Liver (tissue), 9 donors: ENCODE data around the gene MND1. TPM values are rescaled to one million over a fixed set of nuclear protein-coding genes. Genes with fewer than 3 reads are reported as not detected.

ENCODE experiments used
- DNase-seq: peaks from one replicate; pipeline ENCODE4 v3.0.0-alpha.2; 2017; ENCODE audit warnings: low spot score
- H3K27ac ChIP-seq, 2 donors: one replicate each; pipeline ENCODE4 v1.7.0; 2013; ENCODE audit warnings: inconsistent platforms in 2 of 2, low read length in 2 of 2, control low read depth in 1 of 2, low read depth in 1 of 2, mild to moderate bottlenecking in 1 of 2
- H3K27me3 ChIP-seq, 4 donors: one replicate each; pipeline versions ENCODE4 v1.6.1 to v1.7.0; 2013; ENCODE audit warnings: low read length in 3 of 4, inconsistent platforms in 1 of 4, mild to moderate bottlenecking in 1 of 4, moderate library complexity in 1 of 4; ENCODE audit not compliant: control insufficient read depth in 4 of 4, insufficient read depth in 4 of 4
- H3K36me3 ChIP-seq, 4 donors: one replicate each; pipeline versions ENCODE4 v1.6.1 to v1.7.0; 2013; ENCODE audit warnings: low read length in 3 of 4, mild to moderate bottlenecking in 3 of 4, low read depth in 1 of 4, moderate library complexity in 1 of 4; ENCODE audit not compliant: control insufficient read depth in 4 of 4, insufficient read depth in 3 of 4
- H3K4me1 ChIP-seq, 4 donors: one replicate each; pipeline versions ENCODE4 v1.6.1 to v1.7.0; 2013; ENCODE audit warnings: low read length in 3 of 4, mild to moderate bottlenecking in 3 of 4, moderate library complexity in 1 of 4; ENCODE audit not compliant: control insufficient read depth in 4 of 4, insufficient read depth in 4 of 4
- H3K4me3 ChIP-seq, 3 donors: one replicate each; pipeline versions ENCODE4 v1.6.1 to v1.7.0; 2013; ENCODE audit warnings: low read length in 3 of 3, control low read depth in 1 of 3, low read depth in 1 of 3, mild to moderate bottlenecking in 1 of 3
- H3K9ac ChIP-seq, 2 donors: one replicate each; pipeline ENCODE4 v1.7.0; 2013; ENCODE audit warnings: low read length in 2 of 2, mild to moderate bottlenecking in 2 of 2, moderate library complexity in 2 of 2, control low read depth in 1 of 2, low read depth in 1 of 2
- H3K9me3 ChIP-seq, 4 donors: one replicate each; pipeline versions ENCODE4 v1.6.1 to v1.7.0; 2013; ENCODE audit warnings: low read length in 3 of 4; ENCODE audit not compliant: control insufficient read depth in 4 of 4
- ATF3 ChIP-seq: IDR thresholded peaks from 2 replicates; pipeline ENCODE4 v1.6.1; 2016; ENCODE audit warnings: antibody characterized with exemption
- CTCF ChIP-seq: fragments of 150-350 bp; IDR thresholded peaks from 2 replicates; pipeline ENCODE4 v1.5.1; 2017; ENCODE audit warnings: improper control_type of control experiment, low read depth, low read length; ENCODE audit not compliant: missing input control
- EGR1 ChIP-seq, 2 donors: IDR thresholded peaks; 2 replicates each; pipeline ENCODE4 v1.6.1; 2016 to 2018; ENCODE audit warnings: antibody characterized with exemption in 2 of 2, low read depth in 2 of 2
- FOXA1 ChIP-seq: IDR thresholded peaks from 2 replicates; pipeline ENCODE4 v1.6.1; 2016; ENCODE audit warnings: antibody characterized with exemption
- FOXA2 ChIP-seq: IDR thresholded peaks from 2 replicates; pipeline ENCODE4 v1.6.1; 2016; ENCODE audit warnings: antibody characterized with exemption
- GABPA ChIP-seq, 2 donors: IDR thresholded peaks in 1 of 2; conservative IDR thresholded peaks in 1 of 2; 2 replicates each; pipeline ENCODE4 v1.6.1; 2016; ENCODE audit warnings: antibody characterized with exemption in 2 of 2, mild to moderate bottlenecking in 1 of 2, moderate library complexity in 1 of 2
- HNF4A ChIP-seq, 2 donors: conservative IDR thresholded peaks; 2 replicates each; pipeline ENCODE4 v1.6.1; 2016; ENCODE audit warnings: antibody characterized with exemption in 2 of 2, mild to moderate bottlenecking in 2 of 2
- HNF4G ChIP-seq: IDR thresholded peaks from 2 replicates; pipeline ENCODE4 v1.6.1; 2016; ENCODE audit warnings: antibody characterized with exemption
- JUND ChIP-seq, 2 donors: IDR thresholded peaks; 2 replicates each; pipeline ENCODE4 v1.6.1; 2016; ENCODE audit warnings: antibody characterized with exemption in 2 of 2
- MAX ChIP-seq: IDR thresholded peaks from 2 replicates; pipeline ENCODE4 v1.6.1; 2016; ENCODE audit warnings: antibody characterized with exemption
- NR2F2 ChIP-seq: IDR thresholded peaks from 2 replicates; pipeline ENCODE4 v1.6.1; 2016; ENCODE audit warnings: antibody characterized with exemption
- RXRA ChIP-seq, 2 donors: IDR thresholded peaks; 2 replicates each; pipeline ENCODE4 v1.6.1; 2017 to 2018; ENCODE audit warnings: antibody characterized with exemption in 2 of 2, mild to moderate bottlenecking in 1 of 2
- SP1 ChIP-seq: IDR thresholded peaks from 2 replicates; pipeline ENCODE4 v1.6.1; 2018; ENCODE audit warnings: antibody characterized with exemption, mild to moderate bottlenecking
- TAF1 ChIP-seq: conservative IDR thresholded peaks from 2 replicates; pipeline ENCODE4 v1.6.1; 2016; ENCODE audit warnings: antibody characterized with exemption, mild to moderate bottlenecking
- ZBTB33 ChIP-seq: IDR thresholded peaks from 2 replicates; pipeline ENCODE4 v1.6.1; 2016; ENCODE audit warnings: antibody characterized with exemption
- WGBS: extraction: QIAGEN DNeasy Blood & Tissue Kit; methylation state at CpG from one replicate; pipeline ENCODE4 v1.1.7; 2013; 5-methylcytosine and 5-hydroxymethylcytosine counted together
- polyA plus RNA-seq, 2 donors: library from polyadenylated mRNA; stranded (reverse) in 1 of 2; unstranded in 1 of 2; fragments of 200-250 nt in 1 of 2; fragments of >200 nt in 1 of 2; fragmentation: Nextera tagmentation in 1 of 2; extraction: Ambion mirVana in 1 of 2; gene quantifications; one replicate each; pipeline versions ENCODE4 v1.2.1 to v1.2.3, GENCODE V29; 2013 to 2015
- total RNA-seq, 2 donors: library from RNA; depleted of rRNA; stranded (reverse); fragments of >200 nt; gene quantifications; one replicate each; pipeline ENCODE4 v1.2.3, GENCODE V29; 2014
- donor health status: healthy.
- donor health status: healthy.
- donor health status: healthy.
- donor health status: healthy.
- donor health status: healthy.

MND1 gene
- total and polyA plus RNA-seq, 4 donors = 0.17 to 2.5 (median 0.42) TPM

- no peak overlapping the region for H3K27ac ChIP-seq
- no peaks in the 10 kb centered on the region for H3K27me3 ChIP-seq
- no peak overlapping the region for H3K9ac ChIP-seq
- H3K36me3 ChIP-seq = no peaks in the 10 kb centered on the region
- 34% methylated on average over 2 of the region's 2 CpGs for WGBS
- no peaks in the 10 kb centered on the region for H3K9me3 ChIP-seq
- TF ChIP-seq RXRA (IDR thresholded peaks at IDR 0.05) (no peak), MAX (no peak), ATF3 (no peak), FOXA2 (no peak), HNF4A (conservative IDR thresholded peaks at IDR 0.05) (no peak), JUND (IDR thresholded peaks at IDR 0.05) (no peak), SP1 (no peak), CTCF (no peak), GABPA (IDR thresholded peaks at IDR 0.05 in 1 of 2, conservative IDR thresholded peaks at IDR 0.05 in 1 of 2) (no peak), HNF4G (no peak), ZBTB33 (no peak), NR2F2 (no peak), EGR1 (IDR thresholded peaks at IDR 0.05; ENCODE audit: low read depth in 2 of 2) (no peak)
- H3K4me1 ChIP-seq = peaks cover 1 to 21% (median 12%) of the 10 kb centered on the region in 4 donors
- DNase-seq = no peak
- no peak overlapping the region for H3K4me3 ChIP-seq
These were observed 1.5 kb downstream of the MND1 start for GRCh38 chr4:153346031-153346430.

GRCh38 chr4:153346563-153346962 is 2.1 kb downstream of the MND1 start:
- H3K9me3 ChIP-seq = no peaks in the 10 kb centered on the region
- no peaks in the 10 kb centered on the region for H3K36me3 ChIP-seq
- WGBS = 96% methylated on average over 5 of the region's 5 CpGs
- no peaks in the 10 kb centered on the region for H3K27me3 ChIP-seq
- peaks cover 1 to 21% (median 12%) of the 10 kb centered on the region in 4 donors for H3K4me1 ChIP-seq
- no peak overlapping the region for H3K4me3 ChIP-seq
- H3K27ac ChIP-seq = no peak overlapping the region
- no peak overlapping the region for H3K9ac ChIP-seq
- no peak for DNase-seq
- TF ChIP-seq EGR1 (IDR thresholded peaks at IDR 0.05; ENCODE audit: low read depth in 2 of 2) = no peak
- TF ChIP-seq FOXA1 = no peak
- TF ChIP-seq FOXA2 = no peak
- TF ChIP-seq ATF3 = no peak
- TF ChIP-seq HNF4A (conservative IDR thresholded peaks at IDR 0.05) = no peak
- no peak for TF ChIP-seq HNF4G
- no peak for TF ChIP-seq MAX
- no peak for TF ChIP-seq JUND (IDR thresholded peaks at IDR 0.05)
- no peak for TF ChIP-seq NR2F2
- TF ChIP-seq CTCF = no peak
- TF ChIP-seq TAF1 = no peak
